GM21723 (cell line): ENCODE data around the gene ZC3H10.
A peak's percentile ranks its signal among the peaks of the same experiment; 100 is the strongest.
"Not testable (repeated sequence)": the region's sequence is repeated elsewhere in the genome, so short reads cannot be mapped to it uniquely, and the experiment has no call there.

Experiments
- ATAC-seq: cut with Tn5 transposase; IDR thresholded peaks from one replicate; pipeline ENCODE4 v1.9.1; 2021; ENCODE audit warnings: mild to moderate bottlenecking, moderate library complexity; ENCODE audit not compliant: unreplicated experiment

The ZC3H10 gene

GRCh38 chr12:56101045-56101444 lies 17.0 kb upstream of the ZC3H10 start:
- no peak for ATAC-seq

GRCh38 chr12:56102683-56103065 lies 15.4 kb upstream of the ZC3H10 start:
- no peak for ATAC-seq

DNA sequence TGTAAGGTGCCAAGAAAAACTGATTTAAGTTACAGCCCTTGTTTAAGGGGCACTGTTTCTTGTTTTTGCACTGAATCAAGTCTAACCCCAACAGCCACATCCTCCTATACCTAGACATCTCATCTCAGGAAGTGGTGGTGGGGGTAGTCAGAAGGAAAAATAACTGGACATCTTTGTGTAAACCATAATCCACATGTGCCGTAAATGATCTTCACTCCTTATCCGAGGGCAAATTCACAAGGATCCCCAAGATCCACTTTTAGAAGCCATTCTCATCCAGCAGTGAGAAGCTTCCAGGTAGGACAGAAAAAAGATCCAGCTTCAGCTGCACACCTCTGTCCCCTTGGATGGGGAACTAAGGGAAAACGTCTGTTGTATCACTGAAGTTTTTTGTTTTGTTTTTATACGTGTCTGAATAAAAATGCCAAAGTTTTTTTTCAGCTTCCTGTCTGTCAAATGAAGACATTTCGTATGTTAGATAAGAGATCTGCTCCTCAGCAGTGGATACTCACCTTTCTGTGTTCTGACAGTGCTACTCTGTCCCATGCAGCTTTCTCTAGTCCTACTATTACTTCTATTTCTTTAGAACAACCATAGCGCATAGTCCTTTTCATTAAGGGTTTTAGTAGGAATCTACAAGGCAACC lies 14.9 kb upstream of the ZC3H10 start:
- no peak for ATAC-seq

- no peak for ATAC-seq
Observed at GRCh38 chr12:56103823-56104108, 14.3 kb upstream of the ZC3H10 start.

- ATAC-seq: peak; percentile 96
Observed at GRCh38 chr12:56104109-56104814, 13.8 kb upstream of the ZC3H10 start, which contains the start of gene PA2G4. Gene PA2G4 (plus strand): TSS chr12:56104559. CDS start chr12:56104738, 179 bp downstream.

DNA sequence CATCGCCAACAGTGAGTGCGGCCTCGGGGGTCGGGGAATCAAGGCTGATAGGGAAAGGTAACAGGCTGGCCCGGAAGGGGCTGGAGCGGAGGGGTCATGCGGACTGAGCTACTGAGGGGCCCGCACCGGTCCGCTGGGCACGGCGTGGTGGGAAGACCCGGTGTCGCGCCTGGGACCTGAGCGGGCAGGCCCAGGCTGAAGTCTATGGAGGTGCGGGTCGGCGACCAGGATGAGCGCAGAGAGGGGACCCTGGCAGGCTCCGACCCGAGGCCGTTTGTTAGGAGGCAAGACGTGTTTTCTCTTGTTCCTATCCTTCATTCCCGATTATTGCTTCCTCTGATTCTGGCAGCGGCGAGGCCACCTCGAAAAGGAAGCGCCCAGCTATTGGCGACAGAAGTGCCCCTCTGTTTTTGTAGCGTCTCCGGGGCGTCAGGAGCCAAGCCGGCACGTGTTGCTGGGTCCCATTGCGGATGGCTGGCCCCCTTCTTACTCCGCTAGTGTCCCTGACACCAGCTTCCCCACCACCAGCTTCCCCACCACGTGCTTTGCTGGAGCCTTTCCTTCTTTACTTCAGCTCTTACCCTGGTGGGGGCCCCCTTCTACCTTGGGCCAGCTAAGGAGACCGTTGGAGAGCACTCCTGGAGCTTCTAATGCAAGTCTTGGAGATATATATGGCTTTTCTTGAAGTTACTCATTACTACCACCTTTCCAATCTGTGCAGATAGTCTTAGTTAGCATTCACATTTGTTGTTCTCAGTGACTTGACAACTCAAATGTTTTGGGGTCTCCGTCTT lies 13.1 kb upstream of the ZC3H10 start:
- peak; percentile 24 for ATAC-seq

DNA sequence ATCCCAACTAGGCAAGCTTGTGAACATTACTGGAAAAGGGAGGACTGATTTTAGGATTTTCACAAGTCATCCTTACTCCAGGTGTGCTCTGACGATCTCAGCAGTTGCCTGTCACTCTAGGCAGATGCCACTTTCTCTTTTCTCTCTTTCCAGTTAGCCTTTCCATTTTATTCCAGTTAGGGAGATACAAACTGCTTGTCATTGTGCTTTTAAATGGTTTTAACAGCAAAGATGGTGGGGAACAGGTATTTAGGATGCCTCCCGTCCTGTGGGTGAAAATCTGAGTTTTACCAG lies 12.5 kb upstream of the ZC3H10 start:
- no peak for ATAC-seq

- ATAC-seq: no peak
Observed at GRCh38 chr12:56107242-56107641, 10.8 kb upstream of the ZC3H10 start.

DNA sequence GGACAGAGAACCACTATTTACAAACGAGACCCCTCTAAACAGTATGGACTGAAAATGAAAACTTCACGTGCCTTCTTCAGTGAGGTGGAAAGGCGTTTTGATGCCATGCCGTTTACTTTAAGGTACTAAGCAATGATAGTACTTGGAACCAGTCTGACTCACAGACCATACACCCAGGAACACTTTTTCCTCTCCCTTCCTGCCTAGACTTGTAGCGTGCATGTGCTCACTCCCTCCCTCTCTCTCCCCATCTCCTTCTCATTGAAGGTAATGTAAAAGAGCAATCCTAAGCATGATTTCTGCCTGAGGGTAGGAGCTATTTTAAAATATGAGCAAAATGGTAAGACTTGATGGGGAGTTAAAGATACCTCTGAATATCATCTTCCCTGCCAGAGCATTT lies 7.5 kb upstream of the ZC3H10 start:
- no peak for ATAC-seq

GRCh38 chr12:56114084-56114483 lies 4.0 kb upstream of the ZC3H10 start:
- no peak for ATAC-seq

GRCh38 chr12:56115329-56115728 lies 2.7 kb upstream of the ZC3H10 start:
- ATAC-seq: no peak

- ATAC-seq: peak; percentile 52
Observed at GRCh38 chr12:56116267-56117081, 1.6 kb upstream of the ZC3H10 start, which contains the start of gene RPL41. Gene RPL41 (plus strand): TSS chr12:56116633.

GRCh38 chr12:56117082-56117706 lies 872 bp upstream of the ZC3H10 start:
- not testable (repeated sequence) for ATAC-seq

GRCh38 chr12:56118688-56119357 lies 757 bp downstream of the ZC3H10 start:
- ATAC-seq: peak; percentile 2

- ATAC-seq: no peak
Observed at GRCh38 chr12:56119361-56119796, 1.3 kb downstream of the ZC3H10 start.

- ATAC-seq: no peak
Observed at GRCh38 chr12:56120158-56120846, 2.2 kb downstream of the ZC3H10 start.

DNA sequence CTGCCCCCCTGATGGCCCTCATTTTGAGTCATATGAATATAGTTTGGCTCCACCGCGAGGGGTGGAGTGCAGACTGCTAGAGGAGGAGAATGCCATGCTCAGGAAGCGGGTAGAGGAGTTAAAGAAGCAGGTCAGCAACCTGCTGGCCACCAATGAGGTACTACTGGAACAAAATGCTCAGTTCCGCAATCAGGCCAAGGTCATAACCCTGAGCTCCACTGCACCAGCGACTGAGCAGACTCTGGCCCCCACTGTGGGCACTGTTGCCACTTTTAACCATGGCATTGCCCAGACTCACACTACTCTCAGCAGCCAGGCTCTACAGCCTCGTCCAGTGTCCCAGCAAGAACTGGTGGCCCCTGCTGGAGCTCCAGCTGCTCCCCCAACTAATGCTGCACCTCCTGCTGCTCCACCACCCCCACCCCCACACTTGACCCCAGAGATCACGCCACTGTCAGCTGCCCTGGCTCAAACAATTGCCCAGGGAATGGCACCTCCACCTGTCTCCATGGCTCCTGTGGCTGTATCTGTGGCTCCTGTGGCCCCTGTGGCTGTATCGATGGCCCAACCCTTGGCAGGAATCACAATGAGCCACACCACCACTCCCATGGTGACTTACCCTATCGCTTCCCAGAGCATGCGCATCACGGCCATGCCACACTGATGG lies 3.3 kb downstream of the ZC3H10 start:
- no peak for ATAC-seq

GRCh38 chr12:56122637-56123036 lies 4.6 kb downstream of the ZC3H10 start:
- ATAC-seq: no peak

GRCh38 chr12:56124133-56124532 lies 6.1 kb downstream of the ZC3H10 start:
- ATAC-seq: no peak
